Right lobe of liver (tissue), 6 donors: ENCODE data around the gene KIF26A. TPM values are rescaled to one million over a fixed set of nuclear protein-coding genes. Genes with fewer than 3 reads are reported as not detected.

Experiments used
- ATAC-seq, 4 donors: fragments of 200-7000 bp; cut with Tn5 transposase; one replicate each; pipeline ENCODE4 v1.9.1; 2020; ENCODE audit warnings: mild to moderate bottlenecking in 4 of 4, moderate library complexity in 4 of 4
- DNase-seq, 3 donors: peaks; one replicate each; pipeline ENCODE4 v3.0.0-alpha.2; 2020
- H3K27ac ChIP-seq, 3 donors: fragments of 200-600 bp; one replicate each; pipeline ENCODE4 v1.8.0; 2022
- H3K27me3 ChIP-seq, 2 donors: fragments of 200-600 bp; one replicate each; pipeline ENCODE4 v1.8.0; 2022
- H3K36me3 ChIP-seq, 4 donors: fragments of 200-600 bp; sonication (generic) in 1 of 4; one replicate each; pipeline versions ENCODE4 v1.5.1 to v1.8.0; 2017 to 2022; ENCODE audit warnings: control low read depth in 1 of 4
- H3K4me1 ChIP-seq, 4 donors: fragments of 200-600 bp; sonication (generic) in 1 of 4; one replicate each; pipeline versions ENCODE4 v1.5.1 to v1.8.0; 2017 to 2022; ENCODE audit warnings: control low read depth in 1 of 4
- H3K4me3 ChIP-seq, 3 donors: fragments of 200-600 bp; one replicate each; pipeline ENCODE4 v1.8.0; 2022
- H3K9me3 ChIP-seq, 4 donors: fragments of 200-600 bp; sonication (generic) in 1 of 4; one replicate each; pipeline versions ENCODE4 v1.5.1 to v1.8.0; 2017 to 2022; ENCODE audit warnings: control low read depth in 1 of 4
- POLR2A ChIP-seq: fragments of 450-650 bp; IDR thresholded peaks from one replicate; pipeline ENCODE4 v1.6.1; 2017; ENCODE audit warnings: antibody characterized with exemption, mild to moderate bottlenecking
- WGBS: methylation state at CpG from one replicate; pipeline ENCODE4 v1.1.6; 2018; ENCODE audit warnings: low coverage, low lambda C conversion rate; ENCODE audit not compliant: insufficient coverage; ENCODE audit errors: missing lambda C conversion rate; 5-methylcytosine and 5-hydroxymethylcytosine counted together
- intact Hi-C, 2 donors: fragments of 100-400 bp; cut with DNase I; formaldehyde crosslinking; loops; one replicate each; pipeline versions ENCODE4 v1.11.2 to v1.14.1; 2022
- total RNA-seq, 6 experiments: library from RNA; depleted of rRNA in 2 of 6; stranded (reverse); fragments of >200 nt in 2 of 6; fragmentation: NEBNext Ultra II Directional in 3 of 6; extraction: Animal tissue kit (Norgen Biotek cat#: 25700) in 3 of 6; gene quantifications; one replicate each; pipeline versions ENCODE4 v1.1.0 to v1.2.4, GENCODE V29; 2016 to 2023
- TF ChIP-seq, protein P1 (sequence below), 4 donors: fragments of 200-600 bp in 3 of 4; fragments of 450-650 bp in 1 of 4; IDR thresholded peaks; one replicate each; pipeline versions ENCODE4 v1.5.1 to v1.8.0; 2016 to 2022; ENCODE audit warnings: antibody characterized with exemption in 4 of 4, mild to moderate bottlenecking in 2 of 4
- donor health status: DM: no; HTN: yes; CAD: no.
- donor health status: DM: no; HTN: no; CAD: no.
- donor health status: DM: no; HTN: no; CAD: no.
- donor health status: DM: no; HTN: yes; CAD: no.
- donor health status: DM: no; HTN: yes; CAD: no.

Gene KIF26A
- total RNA-seq, 6 experiments from 2014 or later, result 0.79 to 1.5 (median 1.1) TPM

DNA sequence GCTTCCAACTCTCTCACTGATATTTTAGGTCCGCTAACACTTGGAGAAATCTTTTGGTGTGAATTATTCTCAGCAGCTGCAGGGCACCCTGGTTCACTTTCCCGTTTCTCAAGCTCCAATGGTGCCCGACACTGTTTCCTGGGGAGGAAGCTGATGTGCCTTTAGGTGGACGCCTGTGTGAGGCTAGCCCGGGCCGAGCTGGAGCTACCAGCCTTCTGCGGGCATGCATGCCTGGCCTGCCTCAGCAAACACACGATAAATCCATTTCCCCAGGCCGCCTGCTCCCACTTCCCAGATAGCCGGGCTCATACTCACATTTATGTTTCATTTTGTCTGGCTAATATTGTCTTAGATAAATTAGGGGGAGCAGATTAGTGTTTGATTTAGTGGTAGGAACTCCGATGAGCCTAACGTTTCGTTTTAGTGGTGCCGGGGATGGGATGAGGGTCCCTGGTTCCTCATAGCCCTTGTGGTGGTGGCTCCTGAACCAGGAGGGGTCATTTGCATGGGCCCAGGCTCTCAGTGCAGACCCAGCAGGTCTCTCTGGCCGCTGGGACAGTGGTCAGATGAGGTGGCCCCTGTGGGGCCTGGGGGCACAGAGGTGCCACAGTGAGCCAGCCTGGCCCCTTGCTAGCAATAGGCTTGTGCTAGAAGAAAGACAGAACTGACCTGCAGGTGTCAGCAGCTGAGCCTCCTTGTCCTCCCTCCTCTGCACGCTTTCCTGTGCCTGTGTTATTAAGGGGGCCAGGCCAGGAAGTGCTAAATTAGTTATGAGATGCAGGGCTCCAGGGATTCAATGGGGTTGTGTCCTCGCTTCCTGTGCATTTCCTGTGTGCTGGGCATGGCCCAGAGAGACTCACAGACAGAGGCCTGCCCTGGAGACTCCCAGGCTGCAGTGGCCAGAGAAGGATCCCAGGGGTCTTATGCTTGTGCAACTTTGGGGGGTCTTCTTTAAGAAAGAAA, 88.3 kb downstream of the KIF26A start:
- ATAC-seq, result peak in 2 of 4 donors; percentile 17 to 36
- H3K4me1 ChIP-seq, result no peaks in the 10 kb centered on the region
- WGBS, result 79% methylated on average over 12 of the region's 17 CpGs
- no peak overlapping the region for H3K4me3 ChIP-seq
- no peak overlapping the region for H3K27ac ChIP-seq
- TF ChIP-seq POLR2A, result no peak
- TF ChIP-seq, protein P1, sequence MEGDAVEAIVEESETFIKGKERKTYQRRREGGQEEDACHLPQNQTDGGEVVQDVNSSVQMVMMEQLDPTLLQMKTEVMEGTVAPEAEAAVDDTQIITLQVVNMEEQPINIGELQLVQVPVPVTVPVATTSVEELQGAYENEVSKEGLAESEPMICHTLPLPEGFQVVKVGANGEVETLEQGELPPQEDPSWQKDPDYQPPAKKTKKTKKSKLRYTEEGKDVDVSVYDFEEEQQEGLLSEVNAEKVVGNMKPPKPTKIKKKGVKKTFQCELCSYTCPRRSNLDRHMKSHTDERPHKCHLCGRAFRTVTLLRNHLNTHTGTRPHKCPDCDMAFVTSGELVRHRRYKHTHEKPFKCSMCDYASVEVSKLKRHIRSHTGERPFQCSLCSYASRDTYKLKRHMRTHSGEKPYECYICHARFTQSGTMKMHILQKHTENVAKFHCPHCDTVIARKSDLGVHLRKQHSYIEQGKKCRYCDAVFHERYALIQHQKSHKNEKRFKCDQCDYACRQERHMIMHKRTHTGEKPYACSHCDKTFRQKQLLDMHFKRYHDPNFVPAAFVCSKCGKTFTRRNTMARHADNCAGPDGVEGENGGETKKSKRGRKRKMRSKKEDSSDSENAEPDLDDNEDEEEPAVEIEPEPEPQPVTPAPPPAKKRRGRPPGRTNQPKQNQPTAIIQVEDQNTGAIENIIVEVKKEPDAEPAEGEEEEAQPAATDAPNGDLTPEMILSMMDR (IDR thresholded peaks at IDR 0.05), result no peak
- DNase-seq, result peak in 2 of 3 donors; percentile 11 to 39
- intact Hi-C loops, result no loop called here
- no peaks in the 10 kb centered on the region for H3K9me3 ChIP-seq
- H3K27me3 ChIP-seq, result no peaks in the 10 kb centered on the region
- no peaks in the 10 kb centered on the region for H3K36me3 ChIP-seq

DNA sequence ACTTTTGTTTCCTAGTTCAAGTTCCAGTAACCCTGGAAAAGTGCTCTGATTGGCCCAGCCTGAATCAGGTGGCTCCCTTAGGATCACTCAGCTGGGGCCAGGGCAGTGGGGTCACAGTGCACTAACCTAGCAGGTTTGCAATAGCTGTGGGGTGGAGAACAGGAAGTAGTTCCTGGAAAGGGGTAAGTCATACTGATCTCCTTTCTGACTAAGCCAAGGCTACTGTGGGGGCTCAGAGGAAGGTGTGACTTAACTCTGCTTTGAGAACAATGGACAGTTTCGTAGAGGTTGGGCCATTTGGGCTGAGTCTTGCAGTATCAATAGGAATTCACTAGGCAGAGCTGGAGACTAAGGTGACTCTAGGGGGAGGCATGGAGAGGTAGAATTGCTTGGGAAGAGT, 89.4 kb downstream of the KIF26A start:
- TF ChIP-seq, protein P1 (IDR thresholded peaks at IDR 0.05), result no peak
- no peak for TF ChIP-seq POLR2A
- DNase-seq (peak in 1 of 3 donors; percentile 7), ATAC-seq (no peak)
- Histone ChIP-seq H3K27ac (no peak overlapping the region), H3K36me3 (no peaks in the 10 kb centered on the region), H3K4me3 (no peak overlapping the region), H3K4me1 (no peaks in the 10 kb centered on the region), H3K27me3 (no peaks in the 10 kb centered on the region), H3K9me3 (no peaks in the 10 kb centered on the region)
- intact Hi-C loops, result no loop called here
- 63% methylated on average over 1 of the region's 1 CpG for WGBS

- DNase-seq, result peak in 2 of 3 donors; percentile 10 to 51
- Histone ChIP-seq H3K36me3 (no peaks in the 10 kb centered on the region), H3K27me3 (no peaks in the 10 kb centered on the region), H3K4me1 (no peaks in the 10 kb centered on the region), H3K9me3 (no peaks in the 10 kb centered on the region), H3K27ac (no peak overlapping the region), H3K4me3 (no peak overlapping the region)
- intact Hi-C loops, result no loop called here
- WGBS, result 29% methylated on average over 1 of the region's 7 CpGs
- ATAC-seq, result no peak
- TF ChIP-seq POLR2A, result no peak
- TF ChIP-seq, protein P1 (IDR thresholded peaks at IDR 0.05), result no peak
Observed at GRCh38 chr14:104228221-104228620, 89.8 kb downstream of the KIF26A start.

DNA sequence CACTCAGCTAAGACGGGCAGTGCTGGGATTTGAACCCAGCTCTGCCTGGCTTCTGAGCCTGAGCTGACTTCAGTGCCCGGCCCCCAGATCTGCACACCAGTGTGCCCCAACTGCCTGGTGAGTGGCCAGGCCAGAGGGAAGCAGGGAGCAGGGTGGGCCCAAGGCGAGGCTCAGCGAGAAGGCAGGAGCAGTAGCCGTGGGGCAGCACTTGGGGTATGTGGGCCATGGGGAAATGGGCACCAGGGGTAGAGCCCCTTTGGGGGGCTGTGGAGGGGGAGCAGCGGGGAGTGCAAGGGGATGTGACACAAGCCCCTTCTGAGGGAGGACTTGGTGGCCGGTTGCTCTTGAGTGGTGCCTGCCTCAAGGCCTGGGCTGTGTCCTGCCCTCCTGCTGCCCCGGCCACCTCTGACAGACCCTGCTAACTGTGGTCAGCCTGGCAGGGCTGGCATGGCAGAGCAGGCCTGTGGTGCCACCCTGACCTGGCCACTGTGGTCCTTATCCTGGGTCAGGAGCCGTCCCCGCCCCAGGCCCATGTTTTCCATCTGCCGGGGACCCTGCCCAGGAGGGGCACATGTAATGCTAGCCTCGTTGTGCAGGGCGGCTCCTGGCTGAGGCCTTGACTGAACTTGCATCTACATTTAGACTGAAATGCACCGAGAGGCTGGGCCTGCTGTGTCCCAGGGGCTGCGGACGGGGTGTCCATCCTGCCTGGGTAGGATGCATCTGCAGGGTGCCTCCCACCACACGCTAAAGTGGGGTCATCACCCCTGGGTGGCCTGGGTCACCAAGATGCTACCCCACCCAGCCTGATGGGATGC, 90.5 kb downstream of the KIF26A start:
- Histone ChIP-seq H3K27ac (no peak overlapping the region), H3K4me3 (no peak overlapping the region), H3K27me3 (no peaks in the 10 kb centered on the region), H3K36me3 (no peaks in the 10 kb centered on the region), H3K9me3 (no peaks in the 10 kb centered on the region), H3K4me1 (no peaks in the 10 kb centered on the region)
- ATAC-seq, result no peak
- 83% methylated on average over 1 of the region's 17 CpGs for WGBS
- DNase-seq, result peak in 2 of 3 donors; percentile 15 to 42
- TF ChIP-seq, protein P1 (IDR thresholded peaks at IDR 0.05), result no peak
- TF ChIP-seq POLR2A, result no peak
- intact Hi-C loops, result no loop called here
